Vagina (tissue), 2 donors: ENCODE results near the gene CTSA. TPM values are rescaled to one million over a fixed set of nuclear protein-coding genes. Genes with fewer than 3 reads are reported as not detected.

Source experiments
- DNase-seq, 2 donors: peaks; one replicate each; pipeline ENCODE4 v3.0.0-alpha.2; 2017; ENCODE audit errors: extremely low spot score in 2 of 2
- H3K27ac ChIP-seq: fragments of 200-600 bp; sonication (generic); one replicate; pipeline ENCODE4 v1.5.1; 2019
- H3K27me3 ChIP-seq: fragments of 200-600 bp; sonication (generic); one replicate; pipeline ENCODE4 v1.5.1; 2019
- H3K36me3 ChIP-seq, 2 donors: fragments of 200-600 bp; sonication (generic); one replicate each; pipeline ENCODE4 v1.5.1; 2017 to 2019
- H3K4me1 ChIP-seq: fragments of 200-600 bp; sonication (generic); one replicate; pipeline ENCODE4 v1.5.1; 2019
- H3K4me3 ChIP-seq, 2 donors: fragments of 200-600 bp; sonication (generic); 1 replicate in 1 of 2; 2 replicates in 1 of 2; pipeline ENCODE4 v1.5.1; 2016 to 2019
- H3K9me3 ChIP-seq: fragments of 200-600 bp; sonication (generic); one replicate; pipeline ENCODE4 v1.5.1; 2019
- CTCF ChIP-seq, 3 experiments: fragments of 450-650 bp in 2 of 3; fragments of 200-600 bp in 1 of 3; sonication (generic) in 1 of 3; IDR thresholded peaks; one replicate each; pipeline ENCODE4 v1.5.1; 2017 to 2019; ENCODE audit warnings: antibody characterized with exemption in 3 of 3, mild to moderate bottlenecking in 2 of 3, moderate library complexity in 2 of 3
- POLR2A ChIP-seq, 2 donors: fragments of 450-650 bp; IDR thresholded peaks; one replicate each; pipeline ENCODE4 v1.6.1; 2017; ENCODE audit warnings: antibody characterized with exemption in 2 of 2, mild to moderate bottlenecking in 2 of 2, moderate library complexity in 2 of 2
- POLR2AphosphoS5 ChIP-seq, 2 donors: sonication (generic); formaldehyde crosslinking; IDR thresholded peaks; one replicate each; pipeline ENCODE4 v1.9.0; 2017; ENCODE audit warnings: antibody characterized with exemption in 2 of 2, mild to moderate bottlenecking in 2 of 2, low read depth in 1 of 2; ENCODE audit not compliant: insufficient read depth in 1 of 2
- intact Hi-C: fragments of 100-400 bp; cut with DNase I; formaldehyde crosslinking; loops from one replicate; pipeline ENCODE4 v1.15.1; 2023
- total RNA-seq: library from RNA; depleted of rRNA; stranded (reverse); fragments of >200 nt; gene quantifications from one replicate; pipeline ENCODE4 v1.2.3, GENCODE V29; 2016

Gene CTSA
- total RNA-seq, 1 donor from 2014 or later, result 114 TPM

- H3K4me1 ChIP-seq, result peaks cover 48% of the 10 kb centered on the region
- no peak for DNase-seq
- no peaks in the 10 kb centered on the region for H3K27me3 ChIP-seq
- no peaks in the 10 kb centered on the region for H3K36me3 ChIP-seq
- H3K27ac ChIP-seq, result peak overlapping the region; percentile 85
- no peak overlapping the region for H3K4me3 ChIP-seq
- H3K9me3 ChIP-seq, result no peaks in the 10 kb centered on the region
- TF ChIP-seq POLR2AphosphoS5 (IDR thresholded peaks at IDR 0.05; ENCODE audit: insufficient read depth in 1 of 2, low read depth in 1 of 2) (no peak), POLR2A (IDR thresholded peaks at IDR 0.05) (no peak), CTCF (IDR thresholded peaks at IDR 0.05) (no peak)
- intact Hi-C loops, result no loop called here
Measured at GRCh38 chr20:45920462-45921336, 29.6 kb downstream of the CTSA start.

- H3K4me1 ChIP-seq, result peaks cover 48% of the 10 kb centered on the region
Measured at GRCh38 chr20:45921337-45922189, 30.4 kb downstream of the CTSA start.

GRCh38 chr20:45924391-45925261 lies 33.5 kb downstream of the CTSA start:
- peaks cover 29% of the 10 kb centered on the region for H3K4me1 ChIP-seq
- intact Hi-C loops, result no loop called here
- H3K9me3 ChIP-seq, result no peaks in the 10 kb centered on the region
- no peaks in the 10 kb centered on the region for H3K36me3 ChIP-seq
- H3K4me3 ChIP-seq, result peak overlapping the region; percentile 2 to 22
- no peak for DNase-seq
- H3K27ac ChIP-seq, result peak overlapping the region; percentile 83
- TF ChIP-seq CTCF (IDR thresholded peaks at IDR 0.05) (no peak), POLR2AphosphoS5 (IDR thresholded peaks at IDR 0.05; ENCODE audit: insufficient read depth in 1 of 2, low read depth in 1 of 2) (peak in 1 of 2 donors; percentile 50)
- no peaks in the 10 kb centered on the region for H3K27me3 ChIP-seq

More at GRCh38 chr20:45921337-45922189, 30.4 kb downstream of the CTSA start:
- no peak overlapping the region for H3K27ac ChIP-seq
- no peak overlapping the region for H3K4me3 ChIP-seq
- no peaks in the 10 kb centered on the region for H3K36me3 ChIP-seq
- DNase-seq, result no peak
- H3K9me3 ChIP-seq, result no peaks in the 10 kb centered on the region
- no peaks in the 10 kb centered on the region for H3K27me3 ChIP-seq
- TF ChIP-seq CTCF (IDR thresholded peaks at IDR 0.05), result no peak
- TF ChIP-seq POLR2A (IDR thresholded peaks at IDR 0.05), result no peak
- no peak for TF ChIP-seq POLR2AphosphoS5 (IDR thresholded peaks at IDR 0.05; ENCODE audit: insufficient read depth in 1 of 2, low read depth in 1 of 2)
- intact Hi-C loops, result no loop called here

- Histone ChIP-seq H3K4me3 (no peak overlapping the region), H3K36me3 (no peaks in the 10 kb centered on the region), H3K4me1 (peaks cover 16% of the 10 kb centered on the region), H3K27ac (peak overlapping the region; percentile 83), H3K27me3 (no peaks in the 10 kb centered on the region), H3K9me3 (no peaks in the 10 kb centered on the region)
- DNase-seq, result no peak
- intact Hi-C loops, result no loop called here
- TF ChIP-seq POLR2AphosphoS5 (IDR thresholded peaks at IDR 0.05; ENCODE audit: insufficient read depth in 1 of 2, low read depth in 1 of 2) (no peak), POLR2A (IDR thresholded peaks at IDR 0.05) (no peak), CTCF (IDR thresholded peaks at IDR 0.05) (no peak)
Measured at GRCh38 chr20:45925821-45926506, 34.8 kb downstream of the CTSA start.
